Fibroblast of the aortic adventitia (primary cell): ENCODE measurements around the gene ERCC6L2. TPM values are rescaled to one million over a fixed set of nuclear protein-coding genes. Genes with fewer than 3 reads are reported as not detected.

Experiments used
- DNase-seq: peaks from one replicate; pipeline ENCODE4 v3.0.0-alpha.2; 2010; ENCODE audit warnings: low read depth
- H3K4me3 ChIP-seq: 2 replicates; pipeline ENCODE4 v1.5.1; 2011; ENCODE audit warnings: low read depth, mild to moderate bottlenecking, control low read depth, low read length, moderate library complexity
- CTCF ChIP-seq: IDR thresholded peaks from 2 replicates; pipeline ENCODE4 v1.5.1; 2011; ENCODE audit warnings: mild to moderate bottlenecking, low read length, control low read depth, inconsistent platforms; ENCODE audit not compliant: insufficient read depth
- total RNA-seq: library from RNA; depleted of rRNA; stranded (reverse); fragments of >200 nt; gene quantifications from 2 replicates; pipeline ENCODE4 v1.2.3, GENCODE V29; 2012; ENCODE audit warnings: low replicate concordance

ERCC6L2 gene
- total RNA-seq, 1 donor = 93.3 TPM

GRCh38 chr9:95966306-95966705, 90.8 kb downstream of the ERCC6L2 start:
- H3K4me3 ChIP-seq = no peak overlapping the region
- no peak for TF ChIP-seq CTCF
- peak; percentile 5 for DNase-seq

- H3K4me3 ChIP-seq = no peak overlapping the region
- no peak for DNase-seq
- TF ChIP-seq CTCF = no peak
These were observed 94.8 kb downstream of the ERCC6L2 start for GRCh38 chr9:95970317-95970716.

GRCh38 chr9:95971815-95972214, 96.3 kb downstream of the ERCC6L2 start:
- DNase-seq = no peak
- no peak overlapping the region for H3K4me3 ChIP-seq
- TF ChIP-seq CTCF = no peak

- DNase-seq = no peak
- TF ChIP-seq CTCF = no peak
- H3K4me3 ChIP-seq = no peak overlapping the region
These were observed 98.9 kb downstream of the ERCC6L2 start for GRCh38 chr9:95974389-95974788.

- no peak for TF ChIP-seq CTCF
- DNase-seq = no peak
- no peak overlapping the region for H3K4me3 ChIP-seq
These were observed 101.9 kb downstream of the ERCC6L2 start for GRCh38 chr9:95977371-95977770.

- no peak for DNase-seq
- TF ChIP-seq CTCF = no peak
- no peak overlapping the region for H3K4me3 ChIP-seq
These were observed 102.6 kb downstream of the ERCC6L2 start for GRCh38 chr9:95978106-95978505.

- peak; percentile 12 for DNase-seq
- no peak overlapping the region for H3K4me3 ChIP-seq
- no peak for TF ChIP-seq CTCF
These were observed 104.0 kb downstream of the ERCC6L2 start for GRCh38 chr9:95979446-95979845.
